GM19099 (cell line): Measurements from ENCODE around the gene CDCA8.

Experiments used
- POLR2A ChIP-seq: IDR thresholded peaks from 3 replicates; pipeline ENCODE4 v1.6.1; 2011; ENCODE audit warnings: low read depth; ENCODE audit not compliant: insufficient read length; ENCODE audit errors: extremely low read depth

CDCA8 gene

GRCh38 chr1:37691497-37692077, 729 bp upstream of the CDCA8 start:
- TF ChIP-seq POLR2A: no peak

GRCh38 chr1:37692834-37693175, 489 bp downstream of the CDCA8 start:
- no peak for TF ChIP-seq POLR2A

- TF ChIP-seq POLR2A: no peak
These were observed 4.8 kb downstream of the CDCA8 start for GRCh38 chr1:37697090-37697489.

DNA sequence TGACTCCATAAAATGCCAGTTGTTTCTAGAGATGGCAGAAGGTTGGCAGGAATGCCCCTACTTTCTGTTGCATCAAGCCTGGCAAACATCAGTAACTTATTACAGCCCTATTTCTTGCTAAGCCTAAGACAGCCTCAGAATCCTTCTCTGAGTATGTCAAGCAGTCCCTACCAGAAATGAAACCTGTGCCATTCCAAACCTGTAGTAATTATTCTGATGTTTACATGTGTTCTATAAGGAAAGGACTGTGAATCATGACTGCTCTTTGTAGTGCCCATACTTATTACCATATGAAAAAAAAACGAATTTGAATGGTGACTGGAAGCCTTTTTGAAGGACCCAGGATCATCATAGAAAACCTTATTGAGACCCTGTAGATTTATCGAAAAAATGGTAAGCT, 5.4 kb downstream of the CDCA8 start:
- no peak for TF ChIP-seq POLR2A

- TF ChIP-seq POLR2A: no peak
These were observed 6.8 kb downstream of the CDCA8 start for GRCh38 chr1:37699147-37699546.

DNA sequence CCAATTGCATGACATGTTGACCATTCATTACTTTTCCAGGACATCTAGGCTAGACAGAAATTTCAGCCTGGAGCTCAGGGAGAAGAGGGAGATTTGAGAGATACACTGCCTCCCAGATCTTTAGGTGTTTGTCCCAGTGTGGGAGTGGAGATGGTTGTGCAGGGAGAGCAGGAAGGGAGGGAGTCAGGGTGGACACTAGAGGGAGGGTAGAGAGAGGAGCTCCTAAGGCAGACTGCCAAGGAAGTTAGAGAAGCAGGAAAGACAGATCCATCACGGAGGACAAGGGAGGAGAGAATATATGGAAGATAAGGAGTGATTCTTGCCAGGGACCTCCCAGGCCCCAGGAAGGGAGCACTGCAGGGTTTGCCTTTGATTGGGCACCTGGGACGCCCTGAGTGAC, 8.7 kb downstream of the CDCA8 start:
- no peak for TF ChIP-seq POLR2A

DNA sequence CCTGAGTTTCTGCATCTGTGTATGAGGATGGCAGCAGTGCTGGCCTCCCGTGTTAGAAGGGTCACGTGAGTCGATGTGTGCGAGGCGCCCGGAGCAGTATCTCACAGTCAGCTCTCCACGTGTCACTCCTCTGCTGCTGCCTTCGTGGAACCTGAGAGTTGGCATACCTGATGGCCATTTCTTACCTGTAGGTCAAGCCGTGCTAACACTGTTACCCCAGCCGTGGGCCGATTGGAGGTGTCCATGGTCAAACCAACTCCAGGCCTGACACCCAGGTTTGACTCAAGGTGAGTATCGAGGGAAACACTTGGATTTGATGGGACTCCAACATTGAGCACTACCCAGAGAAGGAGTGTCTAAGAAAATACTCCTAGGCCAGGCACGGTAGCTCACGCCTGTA, 10.7 kb downstream of the CDCA8 start:
- no peak for TF ChIP-seq POLR2A

- no peak for TF ChIP-seq POLR2A
These were observed 12.7 kb downstream of the CDCA8 start for GRCh38 chr1:37704966-37705365.

- no peak for TF ChIP-seq POLR2A
These were observed 13.1 kb downstream of the CDCA8 start for GRCh38 chr1:37705399-37705798.

- TF ChIP-seq POLR2A: no peak
These were observed 16.2 kb downstream of the CDCA8 start for GRCh38 chr1:37708471-37708870.

DNA sequence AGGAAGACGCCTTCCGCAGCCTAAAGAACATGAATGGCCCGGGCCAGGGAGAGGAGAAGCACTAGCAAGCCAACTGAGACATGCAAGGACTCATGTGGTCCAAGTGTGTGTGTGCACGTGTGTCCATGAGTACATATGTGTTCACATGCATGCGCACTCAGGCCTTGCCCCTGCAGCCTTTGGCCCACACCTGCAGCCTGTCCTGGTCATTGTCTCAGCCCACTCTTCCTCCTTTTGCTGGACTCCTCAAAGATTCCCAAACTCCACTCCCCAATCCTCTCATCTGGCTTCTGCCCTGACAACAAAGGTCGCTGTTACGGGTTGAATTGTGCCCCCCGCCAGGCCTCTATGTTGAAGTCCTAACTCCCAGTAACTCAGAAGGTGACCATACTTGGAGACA, 21.9 kb downstream of the CDCA8 start:
- no peak for TF ChIP-seq POLR2A

DNA sequence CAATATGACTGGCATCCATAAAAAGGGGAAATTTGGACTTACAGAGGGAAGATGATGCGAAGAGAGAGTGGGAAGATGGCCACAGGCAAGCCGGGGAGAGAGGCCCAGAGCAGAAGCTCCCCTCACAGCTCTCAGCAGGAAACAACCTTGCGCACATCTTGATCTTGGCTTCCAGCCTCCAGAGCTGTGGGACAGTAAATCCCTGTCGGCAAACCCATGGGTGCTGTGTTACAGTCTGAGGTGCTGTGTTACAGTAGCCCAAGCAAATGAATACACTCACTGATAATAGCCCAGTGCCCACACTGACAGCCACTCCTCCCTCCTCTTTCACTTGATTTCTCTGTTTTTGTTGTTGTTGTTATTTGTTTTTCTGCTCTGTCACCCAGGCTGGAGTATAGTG, 22.4 kb downstream of the CDCA8 start:
- TF ChIP-seq POLR2A: no peak

- no peak for TF ChIP-seq POLR2A
These were observed 24.0 kb downstream of the CDCA8 start for GRCh38 chr1:37716321-37716720.

GRCh38 chr1:37717631-37718030, 25.3 kb downstream of the CDCA8 start:
- no peak for TF ChIP-seq POLR2A

- no peak for TF ChIP-seq POLR2A
These were observed 26.0 kb downstream of the CDCA8 start for GRCh38 chr1:37718181-37718900.

DNA sequence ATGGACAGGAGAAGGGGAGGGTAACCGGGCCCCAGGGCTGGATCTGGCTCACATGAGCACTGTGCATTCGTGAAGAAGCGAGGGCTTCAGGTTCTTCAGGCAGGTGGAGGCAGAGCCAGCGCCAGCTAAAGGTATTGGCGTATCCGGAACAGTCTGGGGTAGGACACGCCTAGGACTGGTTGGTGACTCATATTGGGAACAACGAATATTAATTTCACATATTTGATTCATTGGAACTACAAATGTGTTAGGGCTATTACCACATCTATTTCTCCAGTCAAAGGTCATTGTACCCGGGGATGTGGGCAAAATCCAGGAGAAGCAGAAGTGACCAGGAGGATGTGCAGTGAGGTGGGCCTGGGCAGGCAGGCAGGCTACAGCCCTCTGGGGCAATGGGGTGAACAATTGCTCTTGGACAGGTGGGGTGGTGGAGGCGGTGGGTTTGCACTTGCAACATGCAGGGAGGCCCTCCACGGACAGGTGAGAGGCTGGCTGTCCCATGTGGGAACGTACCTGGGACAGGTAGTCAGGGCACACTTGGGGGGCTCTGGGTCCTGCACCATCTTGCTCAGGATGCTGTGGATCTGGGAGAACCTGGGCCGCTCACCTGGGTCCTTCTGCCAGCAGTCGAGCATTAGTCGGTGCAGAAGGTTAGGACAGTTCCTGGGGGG, 26.7 kb downstream of the CDCA8 start:
- TF ChIP-seq POLR2A: no peak
